GM10248 (cell line): ENCODE results near the gene TES.

Experiments used
- CTCF ChIA-PET: fragments of 300-600 bp; sonication (Branson Sonifier 250); formaldehyde crosslinking; extraction: SDS; loops from one replicate; lab custom pipeline; 2021; ENCODE audit warnings: antibody characterized with exemption; lab: Yijun Ruan, JAX
- POLR2A ChIA-PET: fragments of 350-650 bp; sonication (Branson Sonifier 250); formaldehyde crosslinking; extraction: SDS; loops from one replicate; lab custom pipeline; 2020; ENCODE audit warnings: antibody characterized with exemption; lab: Yijun Ruan, JAX
- DNase-seq: peaks from one replicate; pipeline ENCODE4 v3.0.0; 2012; ENCODE audit errors: extremely low spot score
- TF ChIP-seq, protein P1 (sequence below): IDR thresholded peaks from 2 replicates; pipeline ENCODE4 v1.5.1; 2012; ENCODE audit warnings: mild to moderate bottlenecking, low read depth; ENCODE audit errors: extremely low read depth, missing control alignments, control extremely low read depth

TES gene

DNA sequence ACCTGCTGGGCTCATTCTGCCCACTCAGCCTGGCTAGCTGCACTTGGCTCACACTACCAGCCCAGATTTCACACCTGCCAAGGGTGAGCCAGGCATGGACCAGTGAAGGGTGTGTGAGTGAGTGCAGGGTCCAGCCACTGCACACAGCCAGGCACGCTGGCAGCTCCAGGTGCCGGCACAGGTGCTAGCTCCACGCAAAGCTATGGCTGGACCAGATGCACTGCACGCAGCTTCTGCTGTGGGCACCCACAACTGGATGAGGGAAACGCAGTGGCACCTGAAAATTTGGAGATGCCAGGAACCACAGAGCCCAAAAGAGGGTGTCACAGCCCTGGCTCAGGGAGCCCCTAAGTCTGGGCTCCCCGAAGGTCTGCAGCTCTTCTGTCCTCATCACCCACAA is 24.9 kb upstream of the TES start:
- CTCF ChIA-PET = interaction anchor here (0.8 to 14.7 kb wide), 7 partner anchors 7 to 406 kb away, joined by 3 to 345 read pairs (median 6); no protein-coding TSS in a partner anchor
- DNase-seq = no peak
- POLR2A ChIA-PET = no interaction called here
- TF ChIP-seq, protein P1, sequence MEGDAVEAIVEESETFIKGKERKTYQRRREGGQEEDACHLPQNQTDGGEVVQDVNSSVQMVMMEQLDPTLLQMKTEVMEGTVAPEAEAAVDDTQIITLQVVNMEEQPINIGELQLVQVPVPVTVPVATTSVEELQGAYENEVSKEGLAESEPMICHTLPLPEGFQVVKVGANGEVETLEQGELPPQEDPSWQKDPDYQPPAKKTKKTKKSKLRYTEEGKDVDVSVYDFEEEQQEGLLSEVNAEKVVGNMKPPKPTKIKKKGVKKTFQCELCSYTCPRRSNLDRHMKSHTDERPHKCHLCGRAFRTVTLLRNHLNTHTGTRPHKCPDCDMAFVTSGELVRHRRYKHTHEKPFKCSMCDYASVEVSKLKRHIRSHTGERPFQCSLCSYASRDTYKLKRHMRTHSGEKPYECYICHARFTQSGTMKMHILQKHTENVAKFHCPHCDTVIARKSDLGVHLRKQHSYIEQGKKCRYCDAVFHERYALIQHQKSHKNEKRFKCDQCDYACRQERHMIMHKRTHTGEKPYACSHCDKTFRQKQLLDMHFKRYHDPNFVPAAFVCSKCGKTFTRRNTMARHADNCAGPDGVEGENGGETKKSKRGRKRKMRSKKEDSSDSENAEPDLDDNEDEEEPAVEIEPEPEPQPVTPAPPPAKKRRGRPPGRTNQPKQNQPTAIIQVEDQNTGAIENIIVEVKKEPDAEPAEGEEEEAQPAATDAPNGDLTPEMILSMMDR = no peak

DNA sequence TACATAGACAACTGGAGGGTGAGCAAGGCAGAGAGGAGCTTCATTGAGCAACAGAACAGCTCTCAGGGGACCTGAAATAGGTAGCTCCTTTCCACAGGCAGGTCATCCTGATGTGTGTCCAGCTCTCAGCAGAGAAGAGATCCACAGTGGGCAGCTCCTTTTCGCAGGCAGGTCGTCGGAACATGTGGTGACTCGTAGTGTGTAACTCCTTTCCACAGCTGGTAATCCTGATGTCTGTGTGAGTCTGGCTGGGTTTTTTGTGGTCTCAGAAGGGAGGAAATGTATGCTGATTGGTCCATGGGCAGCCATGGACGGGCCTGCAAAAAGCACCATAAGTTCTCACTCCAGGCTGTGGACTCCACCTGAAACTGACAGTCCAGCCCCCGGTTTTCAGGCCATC is 24.4 kb upstream of the TES start:
- DNase-seq = no peak
- ChIA-PET POLR2A (no interaction called here), CTCF (interaction anchor here (0.8 to 14.7 kb wide), 7 partner anchors 8 to 406 kb away, joined by 3 to 345 read pairs (median 6); no protein-coding TSS in a partner anchor)
- TF ChIP-seq, protein P1 = no peak

DNA sequence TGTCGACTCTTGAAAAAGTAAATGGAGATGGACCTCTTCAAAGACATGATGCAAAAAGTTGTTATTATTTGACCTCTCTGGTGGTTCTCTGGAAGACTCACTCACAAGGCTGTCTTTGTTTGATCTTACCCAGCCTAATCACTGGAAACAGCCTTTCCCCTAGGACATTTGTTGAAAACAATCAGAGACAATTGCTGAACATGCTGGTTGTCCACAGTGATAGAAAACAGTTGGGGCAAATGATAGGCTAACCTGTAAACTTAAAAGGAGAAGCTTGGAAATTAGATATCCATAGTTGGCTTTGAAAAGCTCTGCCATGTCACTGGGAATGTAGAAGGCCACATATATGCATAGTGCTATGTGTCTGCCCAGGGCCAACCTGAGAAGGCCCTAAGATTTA is 22.9 kb upstream of the TES start:
- DNase-seq = no peak
- ChIA-PET POLR2A (no interaction called here), CTCF (interaction anchor here (1.0 to 14.7 kb wide), 7 partner anchors 8 to 338 kb away, joined by 3 to 345 read pairs (median 6); no protein-coding TSS in a partner anchor)
- TF ChIP-seq, protein P1 = no peak

DNA sequence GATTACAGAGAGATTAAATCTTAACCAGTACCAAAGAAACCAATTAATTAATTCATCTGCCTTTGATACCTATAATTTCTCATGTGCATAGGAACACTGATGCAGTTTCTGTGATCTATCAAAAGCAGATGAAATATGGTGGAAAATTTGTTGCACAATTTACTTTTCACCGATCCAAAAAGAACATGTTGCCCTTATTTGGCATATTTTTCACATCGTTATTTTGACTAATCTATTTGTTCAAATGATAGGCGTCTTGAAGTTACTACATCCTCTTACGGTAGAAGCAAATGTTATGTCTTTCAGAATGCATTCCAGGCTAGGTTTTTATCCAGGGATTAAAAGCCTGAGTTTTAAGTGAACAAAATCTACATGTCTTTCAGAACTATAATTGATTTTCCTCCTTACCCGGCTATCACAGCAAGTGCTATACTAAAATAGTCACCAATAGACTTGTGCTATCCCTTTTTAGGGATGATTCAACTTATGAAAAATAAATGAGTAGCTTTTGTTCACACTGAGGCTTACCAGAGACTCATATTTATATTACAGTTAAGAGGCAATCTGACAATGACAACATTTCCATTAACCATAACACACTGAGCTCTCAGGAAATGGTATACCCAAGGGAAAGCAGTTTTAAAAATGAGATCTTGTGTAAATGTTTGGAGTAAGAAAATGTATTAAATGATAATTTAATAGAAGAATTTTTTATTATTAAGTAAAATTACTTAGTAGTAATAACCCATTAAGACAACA is 16.8 kb upstream of the TES start:
- DNase-seq = no peak
- TF ChIP-seq, protein P1 = no peak
- POLR2A ChIA-PET = no interaction called here
- CTCF ChIA-PET = interaction anchor here (1.5 to 2.0 kb wide), 2 partner anchors 12 to 43 kb away, joined by 3 to 4 read pairs; no protein-coding TSS in a partner anchor

DNA sequence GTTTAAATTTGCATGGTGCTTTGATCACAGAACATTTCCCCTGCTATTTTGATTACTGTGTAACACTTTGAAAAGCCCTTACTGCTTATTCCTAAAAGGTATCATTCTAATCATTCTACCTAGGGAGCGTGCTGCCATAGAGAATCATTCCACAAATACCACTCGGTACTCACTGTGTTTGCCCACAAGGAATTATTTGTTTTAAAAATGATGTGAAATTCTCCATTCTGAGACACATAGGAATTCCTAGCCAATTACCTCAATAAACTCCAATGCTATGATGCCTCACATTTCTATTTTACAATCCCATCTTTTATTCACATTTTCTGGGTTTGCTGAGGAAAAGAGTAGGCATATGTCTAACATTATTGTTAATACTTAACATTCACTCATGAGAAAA is 16.2 kb upstream of the TES start:
- DNase-seq = no peak
- TF ChIP-seq, protein P1 = no peak
- ChIA-PET CTCF (interaction anchor here (1.5 to 2.0 kb wide), 2 partner anchors 12 to 42 kb away, joined by 3 to 4 read pairs; no protein-coding TSS in a partner anchor), POLR2A (no interaction called here)

DNA sequence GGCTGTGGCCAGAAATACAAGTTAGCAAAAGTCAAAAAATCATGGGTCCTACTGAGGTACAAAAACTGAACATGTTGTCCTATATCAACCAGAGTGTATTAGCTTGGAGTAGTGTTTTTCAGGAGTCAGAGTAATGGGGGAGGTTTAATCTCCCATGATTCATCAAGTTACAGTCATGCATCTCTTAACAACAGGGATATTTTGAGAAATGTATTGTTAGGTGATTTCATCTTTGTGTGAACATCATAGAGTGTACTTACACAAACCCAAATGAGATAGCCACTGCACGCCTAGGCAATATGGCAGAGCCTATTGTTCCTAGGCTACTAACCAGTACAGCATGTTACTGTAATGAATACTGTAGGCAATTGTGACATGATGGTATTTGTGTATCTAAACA is 14.9 kb upstream of the TES start:
- TF ChIP-seq, protein P1 = no peak
- ChIA-PET CTCF (interaction anchor here (0.8 to 2.0 kb wide), 6 partner anchors 8 to 41 kb away, joined by 3 to 7 read pairs (median 4); no protein-coding TSS in a partner anchor), POLR2A (no interaction called here)
- no peak for DNase-seq
